ENCODE measurements around the gene TLE1.

DNA sequence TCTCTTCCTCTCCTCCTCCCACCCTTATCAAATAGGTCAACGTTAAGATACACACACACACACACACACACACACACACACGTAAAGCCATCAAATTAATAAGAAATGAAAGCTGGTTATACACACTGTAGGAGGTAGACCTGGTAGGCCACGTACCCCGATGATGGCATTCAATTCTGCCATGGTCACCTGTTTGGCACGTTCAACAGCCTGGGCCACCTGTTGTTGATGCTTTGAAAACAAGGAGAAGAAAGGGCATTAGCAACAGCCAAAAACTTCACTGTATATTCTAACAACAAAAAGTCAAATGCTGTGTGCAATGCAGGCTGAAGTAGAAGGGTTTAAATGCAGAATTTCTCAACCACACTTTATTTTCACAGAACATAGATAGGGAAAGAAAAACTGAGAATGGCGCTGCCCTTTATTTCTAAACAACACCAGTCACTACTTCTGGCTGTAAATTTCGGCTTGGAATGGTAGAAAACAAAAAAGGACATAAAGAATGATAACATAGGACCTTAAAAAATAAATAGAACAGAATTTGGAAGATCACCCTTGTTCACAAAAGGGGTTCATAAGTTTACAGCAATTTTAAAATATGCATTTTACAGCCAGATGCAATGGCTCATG lies 37.2 kb downstream of the TLE1 start:
- TF ChIP-seq, protein P1, sequence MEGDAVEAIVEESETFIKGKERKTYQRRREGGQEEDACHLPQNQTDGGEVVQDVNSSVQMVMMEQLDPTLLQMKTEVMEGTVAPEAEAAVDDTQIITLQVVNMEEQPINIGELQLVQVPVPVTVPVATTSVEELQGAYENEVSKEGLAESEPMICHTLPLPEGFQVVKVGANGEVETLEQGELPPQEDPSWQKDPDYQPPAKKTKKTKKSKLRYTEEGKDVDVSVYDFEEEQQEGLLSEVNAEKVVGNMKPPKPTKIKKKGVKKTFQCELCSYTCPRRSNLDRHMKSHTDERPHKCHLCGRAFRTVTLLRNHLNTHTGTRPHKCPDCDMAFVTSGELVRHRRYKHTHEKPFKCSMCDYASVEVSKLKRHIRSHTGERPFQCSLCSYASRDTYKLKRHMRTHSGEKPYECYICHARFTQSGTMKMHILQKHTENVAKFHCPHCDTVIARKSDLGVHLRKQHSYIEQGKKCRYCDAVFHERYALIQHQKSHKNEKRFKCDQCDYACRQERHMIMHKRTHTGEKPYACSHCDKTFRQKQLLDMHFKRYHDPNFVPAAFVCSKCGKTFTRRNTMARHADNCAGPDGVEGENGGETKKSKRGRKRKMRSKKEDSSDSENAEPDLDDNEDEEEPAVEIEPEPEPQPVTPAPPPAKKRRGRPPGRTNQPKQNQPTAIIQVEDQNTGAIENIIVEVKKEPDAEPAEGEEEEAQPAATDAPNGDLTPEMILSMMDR (IDR thresholded peaks at IDR 0.05): no peak
- no peak for TF ChIP-seq POLR2A (IDR thresholded peaks at IDR 0.05)

Data from adrenal gland (tissue), 5 donors.